Stimulated activated naive CD8-positive, alpha-beta T cell treated with anti-CD3 and anti-CD28 coated beads, Interleukin-15, Interleukin-2, amounts not matched to agents 100 ng/mL and 50 ng/mL, for 24 hours (primary cell): Measurements from ENCODE around the gene MSANTD2.

ENCODE experiments used
- H3K27ac Mint-ChIP-seq: one replicate; pipeline ENCODE4 v1.8.0; 2021; ENCODE audit warnings: mild to moderate bottlenecking, mixed read lengths
- H3K27me3 Mint-ChIP-seq: one replicate; pipeline ENCODE4 v1.8.0; 2021; ENCODE audit warnings: mixed read lengths
- H3K36me3 Mint-ChIP-seq: one replicate; pipeline ENCODE4 v1.8.0; 2021; ENCODE audit warnings: low read depth, mixed read lengths
- H3K4me1 Mint-ChIP-seq: one replicate; pipeline ENCODE4 v1.8.0; 2021; ENCODE audit warnings: low read depth, mixed read lengths
- H3K4me3 Mint-ChIP-seq: one replicate; pipeline ENCODE4 v1.8.0; 2021; ENCODE audit warnings: mild to moderate bottlenecking, mixed read lengths
- H3K9me3 Mint-ChIP-seq: one replicate; pipeline ENCODE4 v1.8.0; 2021; ENCODE audit warnings: mixed read lengths

The MSANTD2 gene

DNA sequence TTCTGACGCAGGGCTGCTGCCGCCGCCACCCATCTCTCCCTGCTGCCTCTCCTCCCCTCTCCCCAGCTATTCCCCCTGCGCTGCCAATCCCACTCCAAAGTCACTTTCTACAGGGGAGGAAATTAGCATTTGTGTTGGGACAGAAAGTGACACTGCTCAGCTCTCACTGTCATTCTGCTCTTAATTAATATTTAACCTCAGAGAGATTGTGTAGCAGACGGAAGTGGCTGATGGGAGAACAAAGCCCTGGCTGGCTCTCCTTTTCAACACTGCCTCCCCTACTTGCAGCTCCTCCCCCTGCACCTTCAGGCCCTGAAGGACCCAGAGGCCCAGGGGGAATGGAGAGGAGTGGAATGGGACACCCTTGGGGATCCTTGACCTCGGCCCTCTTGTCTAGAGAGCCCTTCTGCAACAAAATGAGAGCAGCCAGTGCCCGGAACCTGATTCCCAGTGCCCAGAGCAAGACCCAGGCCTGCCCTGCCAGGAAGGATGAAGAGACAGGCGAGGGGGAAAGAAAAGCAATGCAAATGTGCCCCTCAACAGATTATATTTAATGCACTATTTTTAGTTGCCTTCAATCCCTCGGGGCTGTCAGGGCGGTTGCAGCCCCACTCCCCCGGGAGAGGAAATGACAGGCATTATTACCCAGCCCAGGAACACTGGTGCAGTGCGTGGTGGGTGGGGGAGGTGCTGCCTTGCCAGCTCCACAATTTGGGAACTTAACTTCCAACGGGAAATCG is 75.1 kb downstream of the MSANTD2 start:
- peaks cover 38% of the 10 kb centered on the region for H3K4me1 Mint-ChIP-seq
- peaks cover 14% of the 10 kb centered on the region for H3K27me3 Mint-ChIP-seq
- H3K9me3 Mint-ChIP-seq = no peaks in the 10 kb centered on the region
- no peak overlapping the region for H3K27ac Mint-ChIP-seq
- no peak overlapping the region for H3K4me3 Mint-ChIP-seq
- no peaks in the 10 kb centered on the region for H3K36me3 Mint-ChIP-seq

DNA sequence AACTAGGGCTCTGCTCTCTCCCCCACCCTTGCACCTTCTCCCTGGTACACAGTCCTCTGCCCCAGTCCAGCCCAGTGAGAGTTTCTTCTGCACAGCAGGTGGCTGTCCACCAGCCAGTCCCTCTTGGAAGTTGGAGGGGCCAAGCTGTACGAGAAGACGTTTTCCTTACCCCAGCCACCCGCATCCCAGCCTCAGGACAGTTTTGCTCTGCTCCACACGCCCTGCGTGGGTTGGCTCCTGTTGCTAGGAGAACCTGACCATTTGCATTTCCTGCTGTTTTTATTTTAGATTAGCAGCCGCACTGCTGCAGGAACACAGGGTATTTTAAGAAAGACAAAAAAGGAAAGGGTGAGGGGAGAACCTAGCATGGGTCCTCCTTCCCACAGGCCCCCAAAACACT is 78.0 kb downstream of the MSANTD2 start:
- Mint-ChIP-seq H3K4me3 (no peak overlapping the region), H3K36me3 (no peaks in the 10 kb centered on the region), H3K27me3 (peaks cover 38% of the 10 kb centered on the region)

DNA sequence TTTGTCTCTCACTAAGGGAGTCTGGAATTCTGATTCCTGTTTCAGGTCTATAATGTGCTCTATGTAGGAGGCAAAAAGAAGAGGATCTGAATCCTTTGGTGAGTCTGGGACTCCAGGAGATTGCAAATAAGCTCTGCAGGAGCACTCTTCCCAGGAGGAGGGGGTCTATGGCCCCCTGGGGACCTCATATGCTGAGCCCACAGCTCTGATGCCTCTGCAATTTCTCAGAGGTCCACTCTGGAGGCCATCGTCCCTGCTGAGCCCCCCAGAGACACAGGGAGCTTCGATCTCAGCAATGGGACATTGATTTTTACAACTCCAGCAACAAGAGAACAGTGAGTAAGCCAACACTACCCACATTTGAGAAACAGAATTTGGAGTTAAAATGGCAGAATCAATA is 80.7 kb downstream of the MSANTD2 start:
- H3K4me1 Mint-ChIP-seq = peaks cover 32% of the 10 kb centered on the region
- H3K27ac Mint-ChIP-seq = no peak overlapping the region
- H3K9me3 Mint-ChIP-seq = no peaks in the 10 kb centered on the region
- H3K4me3 Mint-ChIP-seq = no peak overlapping the region
- peaks cover 52% of the 10 kb centered on the region for H3K27me3 Mint-ChIP-seq
- no peaks in the 10 kb centered on the region for H3K36me3 Mint-ChIP-seq

More for the DNA sequence above, 78.0 kb downstream of the MSANTD2 start:
- H3K27ac Mint-ChIP-seq = no peak overlapping the region
- peaks cover 47% of the 10 kb centered on the region for H3K4me1 Mint-ChIP-seq
- H3K9me3 Mint-ChIP-seq = no peaks in the 10 kb centered on the region

DNA sequence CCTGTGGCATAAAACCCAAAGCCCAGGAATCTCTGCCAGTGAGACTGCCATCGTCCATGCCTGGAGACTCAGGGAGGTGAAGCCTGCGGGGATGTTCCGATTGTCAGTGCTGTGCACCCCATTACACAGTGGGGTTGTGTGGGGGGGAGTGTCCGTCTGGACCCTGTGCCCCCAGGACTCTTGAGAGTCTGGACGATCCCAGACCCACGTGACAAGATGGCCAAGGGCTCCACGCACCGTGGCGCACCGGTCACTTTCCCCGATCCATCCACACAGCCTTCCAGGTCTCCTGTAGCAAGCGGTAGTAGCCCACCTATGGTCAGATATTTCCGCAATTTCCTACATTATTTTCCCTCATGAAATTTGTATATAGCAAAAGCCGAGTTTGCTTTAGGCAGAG is 81.4 kb downstream of the MSANTD2 start:
- Mint-ChIP-seq H3K4me1 (peaks cover 27% of the 10 kb centered on the region), H3K27me3 (peaks cover 59% of the 10 kb centered on the region), H3K27ac (no peak overlapping the region)

DNA sequence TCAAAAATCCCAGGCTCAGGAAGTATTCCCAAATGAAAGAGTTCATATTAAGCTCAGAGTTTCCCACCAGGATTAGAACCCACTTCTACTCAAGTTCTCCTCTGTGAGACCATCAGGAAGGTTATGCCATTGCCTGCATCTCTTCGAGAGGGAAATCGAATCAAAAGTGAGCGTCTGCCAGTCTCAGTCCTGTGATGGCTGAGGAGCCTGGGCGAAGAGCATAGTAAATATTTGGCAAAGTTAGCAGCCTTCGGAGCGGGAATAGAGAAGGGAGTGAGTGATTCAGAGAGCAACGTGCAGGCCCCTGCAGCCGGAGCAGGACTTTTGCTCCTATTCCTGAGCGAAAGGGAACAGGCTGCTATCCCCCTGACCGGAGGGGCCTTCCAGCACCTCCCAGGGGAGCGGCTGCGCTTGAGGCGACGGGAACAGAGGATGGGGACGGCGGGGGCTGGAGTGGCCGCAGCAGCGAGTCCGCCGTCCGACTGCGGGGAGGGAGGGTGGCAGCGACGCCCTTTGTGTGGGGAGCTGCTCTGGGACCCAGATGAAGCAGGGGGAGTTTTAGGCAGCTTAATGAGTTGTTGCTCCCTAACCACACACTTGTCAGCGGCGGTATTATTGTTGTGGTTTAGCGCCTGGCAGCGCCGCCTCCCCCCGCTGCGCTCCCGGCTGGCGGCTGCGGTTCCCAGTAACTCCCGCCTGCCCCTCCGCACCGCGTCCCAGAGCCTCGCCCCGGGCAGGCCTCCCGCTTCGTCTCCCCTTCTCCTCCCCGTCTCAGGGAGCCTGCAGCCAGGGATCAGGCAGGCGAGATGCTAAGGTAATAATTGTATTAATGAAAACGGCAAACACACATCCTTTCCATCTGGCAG is 82.2 kb downstream of the MSANTD2 start:
- Mint-ChIP-seq H3K27me3 (peaks cover 59% of the 10 kb centered on the region), H3K4me3 (peak overlapping the region; percentile 74), H3K4me1 (peaks cover 27% of the 10 kb centered on the region), H3K27ac (no peak overlapping the region), H3K36me3 (no peaks in the 10 kb centered on the region), H3K9me3 (no peaks in the 10 kb centered on the region)

More for the DNA sequence above, 81.4 kb downstream of the MSANTD2 start:
- Mint-ChIP-seq H3K36me3 (no peaks in the 10 kb centered on the region), H3K9me3 (no peaks in the 10 kb centered on the region), H3K4me3 (no peak overlapping the region)

DNA sequence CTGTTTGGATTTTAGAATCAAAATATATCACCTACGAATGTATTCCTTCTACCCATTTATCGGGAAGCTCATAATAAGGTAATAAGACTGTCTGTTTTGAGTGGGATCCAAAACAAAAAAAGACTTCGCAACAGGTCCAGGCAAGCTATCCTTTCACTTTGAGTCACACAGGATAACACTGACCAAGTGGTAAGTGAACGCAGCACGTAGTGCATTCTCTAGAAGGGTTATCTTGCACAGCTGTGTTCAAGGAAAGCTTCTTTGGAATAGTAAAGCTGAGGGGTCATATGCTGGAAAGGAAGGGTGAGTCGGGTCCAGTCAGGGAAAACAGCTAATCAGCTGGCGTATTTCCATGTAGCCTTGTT is 82.8 kb downstream of the MSANTD2 start:
- Mint-ChIP-seq H3K27me3 (peaks cover 59% of the 10 kb centered on the region), H3K4me3 (peak overlapping the region; percentile 74), H3K9me3 (no peaks in the 10 kb centered on the region), H3K36me3 (no peaks in the 10 kb centered on the region), H3K27ac (no peak overlapping the region), H3K4me1 (peaks cover 24% of the 10 kb centered on the region)

DNA sequence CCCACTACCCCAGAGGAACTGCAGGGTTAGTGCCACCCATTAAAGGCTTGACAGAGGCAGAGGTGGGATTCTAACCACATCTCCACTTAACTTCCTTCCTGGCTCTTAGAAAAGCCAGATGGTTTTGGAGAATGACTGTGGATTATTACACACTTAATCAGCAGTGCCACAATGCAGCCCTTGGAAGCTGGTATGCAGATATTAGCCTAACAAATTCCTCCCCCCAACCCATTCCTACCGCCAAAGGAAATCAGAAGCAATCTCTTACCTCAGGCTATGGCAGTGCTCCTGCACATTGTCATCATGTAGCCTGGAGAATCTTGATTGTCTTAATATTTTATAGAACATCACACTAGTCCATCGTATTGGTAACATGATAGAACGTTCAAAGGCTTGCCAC is 83.6 kb downstream of the MSANTD2 start:
- H3K4me3 Mint-ChIP-seq = no peak overlapping the region

More for the DNA sequence above, 83.6 kb downstream of the MSANTD2 start:
- Mint-ChIP-seq H3K4me1 (peaks cover 16% of the 10 kb centered on the region), H3K36me3 (no peaks in the 10 kb centered on the region), H3K9me3 (no peaks in the 10 kb centered on the region), H3K27me3 (peaks cover 59% of the 10 kb centered on the region), H3K27ac (no peak overlapping the region)
